WI38 (cell line): ENCODE data around the gene CDK6.
"Not testable (repeated sequence)": the region's sequence is repeated elsewhere in the genome, so short reads cannot be mapped to it uniquely, and the experiment has no call there.

Source experiments
- H3K4me3 ChIP-seq: 2 replicates; pipeline ENCODE4 v1.5.1; 2011; ENCODE audit warnings: low read depth, mild to moderate bottlenecking, control low read depth, low read length
- TF ChIP-seq, protein P1 (sequence below): IDR thresholded peaks from 2 replicates; pipeline ENCODE4 v1.5.1; 2012; ENCODE audit warnings: low read depth, mild to moderate bottlenecking, control low read depth, low read length

The CDK6 gene

GRCh38 chr7:92876836-92877235 is 40.5 kb upstream of the CDK6 start:
- H3K4me3 ChIP-seq = no peak overlapping the region
- TF ChIP-seq, protein P1, sequence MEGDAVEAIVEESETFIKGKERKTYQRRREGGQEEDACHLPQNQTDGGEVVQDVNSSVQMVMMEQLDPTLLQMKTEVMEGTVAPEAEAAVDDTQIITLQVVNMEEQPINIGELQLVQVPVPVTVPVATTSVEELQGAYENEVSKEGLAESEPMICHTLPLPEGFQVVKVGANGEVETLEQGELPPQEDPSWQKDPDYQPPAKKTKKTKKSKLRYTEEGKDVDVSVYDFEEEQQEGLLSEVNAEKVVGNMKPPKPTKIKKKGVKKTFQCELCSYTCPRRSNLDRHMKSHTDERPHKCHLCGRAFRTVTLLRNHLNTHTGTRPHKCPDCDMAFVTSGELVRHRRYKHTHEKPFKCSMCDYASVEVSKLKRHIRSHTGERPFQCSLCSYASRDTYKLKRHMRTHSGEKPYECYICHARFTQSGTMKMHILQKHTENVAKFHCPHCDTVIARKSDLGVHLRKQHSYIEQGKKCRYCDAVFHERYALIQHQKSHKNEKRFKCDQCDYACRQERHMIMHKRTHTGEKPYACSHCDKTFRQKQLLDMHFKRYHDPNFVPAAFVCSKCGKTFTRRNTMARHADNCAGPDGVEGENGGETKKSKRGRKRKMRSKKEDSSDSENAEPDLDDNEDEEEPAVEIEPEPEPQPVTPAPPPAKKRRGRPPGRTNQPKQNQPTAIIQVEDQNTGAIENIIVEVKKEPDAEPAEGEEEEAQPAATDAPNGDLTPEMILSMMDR = no peak

DNA sequence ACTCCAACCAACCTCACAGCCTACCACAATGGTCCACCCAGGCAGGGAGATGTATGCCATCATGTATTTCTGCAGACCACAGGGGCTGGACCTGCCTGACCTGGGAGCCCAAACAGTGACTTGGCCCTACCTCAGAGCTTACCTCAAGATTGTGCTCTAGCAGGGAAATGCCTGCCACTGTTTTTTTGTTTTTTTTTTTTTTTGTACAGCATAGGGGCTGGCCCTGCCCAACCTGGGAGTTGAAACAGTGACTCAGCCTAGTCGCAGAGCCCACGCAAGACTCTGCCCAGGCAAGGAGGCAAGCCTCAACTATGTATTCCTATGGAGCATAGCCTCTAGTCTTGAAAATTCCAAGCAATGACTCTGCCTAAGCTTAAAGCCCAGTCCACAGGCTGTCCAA is 39.3 kb upstream of the CDK6 start:
- no peak overlapping the region for H3K4me3 ChIP-seq

GRCh38 chr7:92875173-92875572 is 38.8 kb upstream of the CDK6 start:
- TF ChIP-seq, protein P1 = no peak
- H3K4me3 ChIP-seq = no peak overlapping the region

More for the DNA sequence above, 39.3 kb upstream of the CDK6 start:
- TF ChIP-seq, protein P1 = no peak

DNA sequence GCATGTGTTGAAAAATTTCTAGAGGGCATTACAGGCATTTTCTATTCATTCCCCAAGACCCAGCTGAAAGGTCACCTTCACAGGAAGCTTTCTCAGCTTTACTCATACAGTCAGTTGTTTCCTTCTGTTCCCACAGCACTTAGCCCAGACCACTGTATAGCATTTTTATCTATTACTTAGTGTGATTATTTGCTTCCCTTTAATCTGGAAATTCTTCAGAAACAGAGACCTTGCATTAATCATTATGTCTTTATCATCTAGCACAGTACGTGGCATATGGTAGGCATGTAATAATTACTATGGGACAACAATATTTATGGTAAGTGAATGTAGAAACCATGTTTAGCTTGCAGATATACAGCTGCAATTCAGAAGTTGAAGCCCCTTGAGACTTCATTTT is 38.2 kb upstream of the CDK6 start:
- H3K4me3 ChIP-seq = no peak overlapping the region
- TF ChIP-seq, protein P1 = no peak

DNA sequence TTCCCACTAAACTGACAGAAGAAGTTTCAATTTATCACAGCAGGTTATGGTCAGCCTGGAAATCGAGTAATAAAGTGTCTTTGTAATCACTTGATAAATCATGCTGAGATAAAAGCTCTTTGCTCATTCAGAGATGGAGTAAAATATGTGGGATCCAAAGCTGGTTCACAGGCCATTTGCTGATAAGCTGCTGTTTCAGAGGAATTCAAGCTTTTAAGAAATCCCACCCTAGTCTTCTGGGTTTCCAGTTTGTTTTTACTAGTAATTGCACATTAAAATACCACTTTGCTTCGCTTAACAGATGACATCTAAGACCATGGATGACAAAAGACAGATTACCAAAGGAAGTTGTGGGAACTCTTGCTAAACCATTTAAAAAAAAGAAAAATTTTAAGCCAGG is 37.4 kb upstream of the CDK6 start:
- TF ChIP-seq, protein P1 = no peak
- H3K4me3 ChIP-seq = no peak overlapping the region

- TF ChIP-seq, protein P1 = no peak
- H3K4me3 ChIP-seq = no peak overlapping the region
These were observed 36.3 kb upstream of the CDK6 start for GRCh38 chr7:92872701-92873100.

DNA sequence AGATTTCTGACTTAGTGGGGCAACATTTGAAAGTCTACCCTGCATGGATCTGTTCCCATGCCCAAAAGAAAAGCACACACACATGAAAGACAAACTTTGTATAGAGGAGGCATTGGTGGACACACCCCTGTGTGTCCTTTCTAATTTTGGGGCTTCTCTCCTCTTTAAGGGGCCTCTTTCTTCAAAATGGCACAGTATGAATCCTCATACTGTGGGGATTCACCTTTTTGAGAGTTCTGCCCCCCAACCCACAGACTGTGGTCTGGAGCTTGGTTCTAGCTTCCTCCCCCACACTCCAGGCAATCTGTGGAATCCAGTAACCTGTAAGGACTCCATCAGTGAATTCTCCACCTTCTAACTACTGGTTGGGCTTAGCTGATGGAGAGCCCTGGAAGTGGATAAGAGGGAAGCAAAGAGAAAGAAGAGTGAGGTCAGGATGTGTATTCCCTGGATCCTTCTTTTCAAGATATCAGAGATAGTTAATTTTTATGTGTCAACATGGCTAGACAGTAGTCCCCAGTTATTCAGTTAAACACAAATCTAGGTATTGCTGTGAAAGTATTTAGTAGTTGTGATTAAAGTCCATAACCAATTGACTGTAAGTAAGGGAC is 32.4 kb upstream of the CDK6 start:
- TF ChIP-seq, protein P1 = no peak
- no peak overlapping the region for H3K4me3 ChIP-seq

GRCh38 chr7:92864169-92864568 is 27.8 kb upstream of the CDK6 start:
- not testable (repeated sequence) for H3K4me3 ChIP-seq
